PC-3 (cell line): ENCODE data around the gene ASXL1. TPM values are rescaled to one million over a fixed set of nuclear protein-coding genes. Genes with fewer than 3 reads are reported as not detected.

ENCODE experiments used
- ATAC-seq: fragments of 200-7000 bp; cut with Tn5 transposase; 2 replicates; pipeline ENCODE4 v1.9.1; 2020; ENCODE audit warnings: mild to moderate bottlenecking, moderate library complexity
- Bru-seq: library from RNA; stranded (reverse); fragments of 400-500 nt; gene quantifications from one replicate; lab custom pipeline; 2021; lab: Mats Ljungman, UMichigan
- BruChase-seq, 2 experiments: library from RNA; stranded (reverse); fragments of 400-500 nt; gene quantifications; one replicate each; lab custom pipeline; 2021; lab: Mats Ljungman, UMichigan
- BruUV-seq: library from RNA; stranded (reverse); fragments of 400-500 nt; replicated peaks from 2 replicates; lab custom pipeline; 2021; lab: Mats Ljungman, UMichigan
- CTCF ChIA-PET: fragments of 300-600 bp; sonication (Branson Sonifier 250); formaldehyde crosslinking; loops from one replicate; lab custom pipeline; 2022; ENCODE audit warnings: antibody characterized with exemption; lab: Charles Lee
- POLR2A ChIA-PET: fragments of 300-600 bp; sonication (Branson Sonifier 250); formaldehyde crosslinking; loops from one replicate; lab custom pipeline; 2022; ENCODE audit warnings: antibody characterized with exemption; ENCODE audit not compliant: unreplicated experiment; lab: Charles Lee
- DNase-seq: peaks from one replicate; pipeline ENCODE4 v3.0.0-alpha.2; 2015
- H2AFZ ChIP-seq: fragments of 300-600 bp; sonication (generic); 2 replicates; pipeline ENCODE4 v1.6.0; 2016; ENCODE audit warnings: antibody characterized with exemption, low read length
- H3F3A ChIP-seq: fragments of 300-600 bp; sonication (generic); one replicate; pipeline ENCODE4 v1.6.0; 2017; ENCODE audit warnings: antibody characterized with exemption, low read length, control low read depth, mild to moderate bottlenecking; ENCODE audit not compliant: unreplicated experiment
- H3K27ac ChIP-seq: fragments of 300-600 bp; sonication (generic); 2 replicates; pipeline ENCODE4 v1.5.1; 2016; ENCODE audit warnings: mild to moderate bottlenecking, low read length
- H3K27me3 ChIP-seq: fragments of 300-600 bp; sonication (generic); 2 replicates; pipeline ENCODE4 v1.6.1; 2016; ENCODE audit warnings: low read length, mixed read lengths
- H3K36me3 ChIP-seq: fragments of 300-600 bp; sonication (generic); 2 replicates; pipeline ENCODE4 v1.6.1; 2016; ENCODE audit warnings: low read depth, mixed run types, low read length, mixed read lengths
- H3K4me1 ChIP-seq: fragments of 300-600 bp; sonication (generic); 2 replicates; pipeline ENCODE4 v1.5.1; 2016; ENCODE audit warnings: low read length; ENCODE audit not compliant: insufficient read depth
- H3K4me2 ChIP-seq: fragments of 300-600 bp; sonication (generic); 2 replicates; pipeline ENCODE4 v1.6.0; 2016; ENCODE audit warnings: low read length
- H3K4me3 ChIP-seq: fragments of 300-600 bp; sonication (generic); 2 replicates; pipeline ENCODE4 v1.5.1; 2016; ENCODE audit warnings: mild to moderate bottlenecking, low read length, mixed read lengths
- H3K79me2 ChIP-seq: fragments of 300-600 bp; sonication (generic); 2 replicates; pipeline ENCODE4 v1.6.1; 2017; ENCODE audit warnings: low read length, mixed read lengths
- H3K9ac ChIP-seq: fragments of 300-600 bp; sonication (generic); 2 replicates; pipeline ENCODE4 v1.6.0; 2016; ENCODE audit warnings: mild to moderate bottlenecking, low read length
- H3K9me2 ChIP-seq: fragments of 300-600 bp; sonication (generic); replicated peaks from 2 replicates; pipeline ENCODE4 v1.6.1; 2016; ENCODE audit warnings: mixed run types, low read length, mixed read lengths
- H3K9me3 ChIP-seq: fragments of 300-600 bp; sonication (generic); 2 replicates; pipeline ENCODE4 v1.6.1; 2016; ENCODE audit warnings: low read length, mixed read lengths
- H4K20me1 ChIP-seq: fragments of 300-600 bp; sonication (generic); 2 replicates; pipeline ENCODE4 v1.6.1; 2016; ENCODE audit warnings: low read length, mixed read lengths
- EZH2 ChIP-seq: fragments of 300-600 bp; sonication (generic); IDR thresholded peaks from one replicate; pipeline ENCODE4 v1.6.1; 2017; ENCODE audit warnings: antibody characterized with exemption, mild to moderate bottlenecking, low read length; ENCODE audit not compliant: unreplicated experiment
- EZH2phosphoT487 ChIP-seq: fragments of 300-600 bp; sonication (generic); IDR thresholded peaks from 2 replicates; pipeline ENCODE4 v1.6.1; 2018; ENCODE audit warnings: mild to moderate bottlenecking, antibody characterized with exemption, low read length, borderline replicate concordance
- intact Hi-C: fragments of 100-400 bp; cut with micrococcal nuclease; formaldehyde crosslinking; loops from 2 replicates; pipeline ENCODE4 v1.9.0; 2023
- long read RNA-seq: library from polyadenylated mRNA; unstranded; transcript quantifications from one replicate; pipeline ENCODE4 v2.0.0, GENCODE V29; 2021; ENCODE audit not compliant: unreplicated experiment
- total RNA-seq: library from RNA; depleted of rRNA; stranded (reverse); fragments of >200 nt; gene quantifications from 2 replicates; pipeline ENCODE4 v1.2.3, GENCODE V29; 2014; rRNA removed
- TF ChIP-seq, protein P1 (sequence below): fragments of 300-600 bp; sonication (generic); conservative IDR thresholded peaks from 2 replicates; pipeline ENCODE4 v1.5.1; 2017; ENCODE audit warnings: antibody characterized with exemption, low read depth, mild to moderate bottlenecking, low read length

ASXL1 gene
- total RNA-seq (42.8 and 60.7 TPM in 2 replicates), Bru-seq, nascent RNA (percentile 94 among the genes with signal in this experiment), BruChase-seq, experiment 1, labeled RNA remaining after a 6-hour chase (percentile 93 among the genes with signal in this experiment), BruChase-seq, experiment 2, labeled RNA remaining after a 2-hour chase (percentile 95 among the genes with signal in this experiment)
- long read RNA-seq, partial matches to known transcripts = 13 of 69 reads
- long read RNA-seq, other reads (novel, unspliced or antisense) = 55 of 69 reads

DNA sequence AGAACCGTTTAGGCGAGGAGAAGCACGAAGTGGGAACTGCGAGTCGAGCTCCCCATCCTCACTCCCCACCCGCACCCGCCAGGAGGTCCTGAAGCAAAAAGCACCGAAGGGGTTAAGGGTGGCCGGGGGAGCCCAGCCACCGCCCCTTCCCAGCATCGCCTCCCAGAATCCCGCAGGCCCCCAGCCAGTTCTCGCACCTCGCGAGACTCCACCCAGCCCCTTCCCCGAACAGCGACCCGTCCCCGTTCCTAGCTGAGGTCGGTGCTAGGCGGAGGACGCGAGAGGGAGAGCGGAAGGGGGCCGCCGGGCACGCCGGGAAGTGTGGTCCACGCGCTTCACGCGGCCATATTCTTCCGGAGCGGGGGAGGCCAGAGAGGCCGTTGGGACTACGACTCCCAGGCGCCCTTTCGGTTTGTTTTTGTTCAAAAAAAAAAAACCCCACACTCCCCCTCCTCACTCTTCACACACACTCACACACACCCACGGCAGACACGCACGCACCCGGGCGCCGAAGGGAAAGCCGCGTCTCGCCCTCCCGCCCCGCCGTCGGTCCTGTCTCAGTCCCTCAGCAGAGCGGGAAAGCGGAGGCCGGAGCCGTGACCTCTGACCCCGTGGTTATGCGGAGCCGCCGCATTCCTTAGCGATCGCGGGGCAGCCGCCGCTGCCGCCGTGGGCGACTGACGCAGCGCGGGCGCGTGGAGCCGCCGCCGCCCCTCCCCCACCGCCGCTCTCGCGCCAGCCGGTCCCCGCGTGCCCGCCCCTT is at the start of gene ASXL1:
ASXL1 (plus strand) TSS at position 463 of the 763 bp plus-strand sequence. CDS start 445 bp downstream, outside the sequence.
- peak within 1 kb of the TSS; percentile 95 for H3K4me2 ChIP-seq
- DNase-seq = peak; percentile 97
- H3K36me3 ChIP-seq = no peaks in the 10 kb centered on the region
- ATAC-seq = peak; percentile 80
- BruUV-seq = no TSS peak
- H3K27me3 ChIP-seq = no peaks in the 10 kb centered on the region
- H3F3A ChIP-seq = peaks cover 8% of the 10 kb centered on the region
- peak within 1 kb of the TSS; percentile 86 for H3K27ac ChIP-seq
- CTCF ChIA-PET = interaction anchor here (0.8 kb wide), 2 partner anchors 69 to 151 kb away, joined by 3 read pairs; no protein-coding TSS in a partner anchor
- H3K4me3 ChIP-seq = peak within 1 kb of the TSS; percentile 99
- POLR2A ChIA-PET = interaction anchor here (0.6 kb wide), 1 partner anchor 62 kb away, joined by 3 read pairs; no protein-coding TSS in a partner anchor
- TF ChIP-seq EZH2 (no peak), EZH2phosphoT487 (no peak)
- TF ChIP-seq, protein P1, sequence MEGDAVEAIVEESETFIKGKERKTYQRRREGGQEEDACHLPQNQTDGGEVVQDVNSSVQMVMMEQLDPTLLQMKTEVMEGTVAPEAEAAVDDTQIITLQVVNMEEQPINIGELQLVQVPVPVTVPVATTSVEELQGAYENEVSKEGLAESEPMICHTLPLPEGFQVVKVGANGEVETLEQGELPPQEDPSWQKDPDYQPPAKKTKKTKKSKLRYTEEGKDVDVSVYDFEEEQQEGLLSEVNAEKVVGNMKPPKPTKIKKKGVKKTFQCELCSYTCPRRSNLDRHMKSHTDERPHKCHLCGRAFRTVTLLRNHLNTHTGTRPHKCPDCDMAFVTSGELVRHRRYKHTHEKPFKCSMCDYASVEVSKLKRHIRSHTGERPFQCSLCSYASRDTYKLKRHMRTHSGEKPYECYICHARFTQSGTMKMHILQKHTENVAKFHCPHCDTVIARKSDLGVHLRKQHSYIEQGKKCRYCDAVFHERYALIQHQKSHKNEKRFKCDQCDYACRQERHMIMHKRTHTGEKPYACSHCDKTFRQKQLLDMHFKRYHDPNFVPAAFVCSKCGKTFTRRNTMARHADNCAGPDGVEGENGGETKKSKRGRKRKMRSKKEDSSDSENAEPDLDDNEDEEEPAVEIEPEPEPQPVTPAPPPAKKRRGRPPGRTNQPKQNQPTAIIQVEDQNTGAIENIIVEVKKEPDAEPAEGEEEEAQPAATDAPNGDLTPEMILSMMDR = no peak
- intact Hi-C loops = loop anchor here (2.0 to 10.0 kb wide), 2 partner anchors 15 to 153 kb away; partner anchors contain the start of genes PLAGL2 and POFUT1
- H3K9ac ChIP-seq = peak within 1 kb of the TSS; percentile 87
- H2AFZ ChIP-seq = peak within 1 kb of the TSS; percentile 88
- peaks cover 40% of the 10 kb centered on the region for H4K20me1 ChIP-seq
- H3K9me2 ChIP-seq = no peaks in the 10 kb centered on the region
- H3K79me2 ChIP-seq = peaks cover 43% of the 10 kb centered on the region
- H3K4me1 ChIP-seq = peaks cover 50% of the 10 kb centered on the region
- H3K9me3 ChIP-seq = no peaks in the 10 kb centered on the region

DNA sequence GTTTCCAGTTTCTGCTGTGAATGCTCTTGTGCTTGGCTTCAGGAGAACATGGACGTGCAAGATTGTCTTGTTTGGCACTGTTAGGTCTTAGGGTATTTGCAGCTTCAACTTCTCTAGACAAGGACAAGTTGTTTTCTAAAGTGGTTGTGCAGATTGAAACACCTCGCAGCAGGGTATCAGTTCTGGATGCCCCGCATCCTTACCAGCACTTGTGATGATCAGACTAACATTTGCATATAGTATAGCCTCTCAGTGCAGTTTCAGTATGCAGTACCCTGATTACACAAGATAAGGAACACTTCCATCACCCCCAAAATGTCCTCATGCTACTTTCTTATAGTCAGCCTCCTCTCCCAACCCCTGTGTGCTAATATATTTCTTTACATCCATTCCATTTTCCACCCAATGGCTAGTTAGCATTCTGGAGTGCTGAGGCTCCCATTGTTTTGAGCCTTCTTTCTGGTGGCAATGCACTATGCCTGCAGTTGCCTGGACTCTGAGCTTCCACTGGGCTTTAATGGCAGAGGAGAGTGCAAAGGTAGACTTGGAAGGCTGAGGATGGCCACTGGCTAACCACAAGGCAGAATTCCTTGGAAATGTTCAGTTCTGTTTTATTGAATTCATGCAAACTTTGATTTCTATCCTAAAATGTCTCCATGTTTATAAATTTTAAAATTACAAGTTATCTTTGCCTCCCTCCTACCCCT is 45.3 kb upstream of the ASXL1 start:
- BruUV-seq = no TSS peak
- Histone ChIP-seq H3K9me3 (no peaks in the 10 kb centered on the region), H3F3A (no peaks in the 10 kb centered on the region), H3K4me3 (no peak overlapping the region), H3K9ac (no peak overlapping the region), H4K20me1 (no peaks in the 10 kb centered on the region), H3K36me3 (peaks cover 24% of the 10 kb centered on the region), H3K4me1 (peaks cover 9% of the 10 kb centered on the region), H3K27me3 (no peaks in the 10 kb centered on the region), H3K4me2 (no peak overlapping the region), H3K79me2 (no peaks in the 10 kb centered on the region), H3K27ac (no peak overlapping the region), H2AFZ (no peak overlapping the region), H3K9me2 (no peaks in the 10 kb centered on the region)
- POLR2A ChIA-PET = no interaction called here
- no peak for TF ChIP-seq EZH2
- TF ChIP-seq EZH2phosphoT487 = no peak
- TF ChIP-seq, protein P1 = no peak
- no peak for DNase-seq
- intact Hi-C loops = no loop called here
- no peak for ATAC-seq
- CTCF ChIA-PET = no interaction called here
